HepG2 (cell line): ENCODE results near the gene BTBD17.

Experiments
- FOXP1 ChIP-seq, 2 experiments: fragments of 450-650 bp in 1 of 2; IDR thresholded peaks; 2 replicates each; pipeline ENCODE4 v1.6.1; 2017 to 2018; ENCODE audit warnings: antibody characterized with exemption in 1 of 2
- PHF21A ChIP-seq: sonication (generic); formaldehyde crosslinking; IDR thresholded peaks from 2 replicates; pipeline ENCODE4 v1.5.0; 2020; ENCODE audit warnings: mild to moderate bottlenecking, missing genetic modification reagents
- POLR2A ChIP-seq, 2 experiments: IDR thresholded peaks; 2 replicates each; pipeline ENCODE4 v1.6.1; 2011; ENCODE audit warnings: low read depth in 2 of 2, low read length in 2 of 2, mild to moderate bottlenecking in 1 of 2, moderate library complexity in 1 of 2; ENCODE audit not compliant: insufficient read depth in 1 of 2
- SMAD3 ChIP-seq: sonication (generic); formaldehyde crosslinking; IDR thresholded peaks from 2 replicates; pipeline ENCODE4 v1.4.0; 2020; ENCODE audit warnings: missing genetic modification reagents
- TAF1 ChIP-seq: sonication (generic); formaldehyde crosslinking; IDR thresholded peaks from 2 replicates; pipeline ENCODE4 v1.4.0; 2020; ENCODE audit warnings: missing genetic modification reagents
- TARDBP ChIP-seq: sonication (generic); formaldehyde crosslinking; IDR thresholded peaks from 2 replicates; pipeline ENCODE4 v1.8.0; 2022; ENCODE audit warnings: mild to moderate bottlenecking, missing genetic modification reagents
- TOE1 ChIP-seq: sonication (generic); formaldehyde crosslinking; IDR thresholded peaks from 2 replicates; pipeline ENCODE4 v1.4.0; 2020; ENCODE audit warnings: mild to moderate bottlenecking, missing genetic modification reagents
- ZFP90 ChIP-seq: sonication (generic); formaldehyde crosslinking; IDR thresholded peaks from 2 replicates; pipeline ENCODE4 v1.8.0; 2022; ENCODE audit warnings: missing genetic modification reagents, mild to moderate bottlenecking, inconsistent platforms, borderline replicate concordance
- ZNF547 ChIP-seq: sonication (generic); formaldehyde crosslinking; IDR thresholded peaks from 2 replicates; pipeline ENCODE4 v1.5.1; 2020; ENCODE audit warnings: mild to moderate bottlenecking, missing genetic modification reagents
- TF ChIP-seq, protein P1 (sequence below): sonication (generic); formaldehyde crosslinking; IDR thresholded peaks from 2 replicates; pipeline ENCODE4 v1.8.1; 2023; ENCODE audit warnings: missing genetic modification reagents, inconsistent platforms, borderline replicate concordance

- TF ChIP-seq, protein P1, sequence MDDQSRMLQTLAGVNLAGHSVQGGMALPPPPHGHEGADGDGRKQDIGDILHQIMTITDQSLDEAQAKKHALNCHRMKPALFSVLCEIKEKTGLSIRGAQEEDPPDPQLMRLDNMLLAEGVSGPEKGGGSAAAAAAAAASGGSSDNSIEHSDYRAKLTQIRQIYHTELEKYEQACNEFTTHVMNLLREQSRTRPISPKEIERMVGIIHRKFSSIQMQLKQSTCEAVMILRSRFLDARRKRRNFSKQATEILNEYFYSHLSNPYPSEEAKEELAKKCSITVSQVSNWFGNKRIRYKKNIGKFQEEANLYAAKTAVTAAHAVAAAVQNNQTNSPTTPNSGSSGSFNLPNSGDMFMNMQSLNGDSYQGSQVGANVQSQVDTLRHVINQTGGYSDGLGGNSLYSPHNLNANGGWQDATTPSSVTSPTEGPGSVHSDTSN (CRISPR knock-in tag), result no peak
- no peak for TF ChIP-seq ZNF547 (CRISPR knock-in tag)
- no peak for TF ChIP-seq TOE1 (CRISPR knock-in tag)
- TF ChIP-seq TARDBP (CRISPR knock-in tag), result no peak
- no peak for TF ChIP-seq ZFP90
- no peak for TF ChIP-seq POLR2A (IDR thresholded peaks at IDR 0.05; ENCODE audit: insufficient read depth in 1 of 2, low read depth in 2 of 2, low read length in 2 of 2)
- TF ChIP-seq SMAD3, result no peak
- no peak for TF ChIP-seq TAF1 (CRISPR knock-in tag)
- TF ChIP-seq FOXP1 (IDR thresholded peaks at IDR 0.05), result no peak
- TF ChIP-seq FOXP1 (CRISPR knock-in tag; IDR thresholded peaks at IDR 0.05), result no peak
- no peak for TF ChIP-seq PHF21A (CRISPR knock-in tag)
Observed at GRCh38 chr17:74394977-74395376, 33.3 kb upstream of the BTBD17 start.
